Measurements from ENCODE around the gene DICER1.
"Not testable (repeated sequence)": the region's sequence is repeated elsewhere in the genome, so short reads cannot be mapped to it uniquely, and the experiment has no call there.

Gene DICER1

GRCh38 chr14:95185033-95185766 is 27.9 kb upstream of the DICER1 start:
- FAIRE-seq, result no peak

- FAIRE-seq, result no peak
Measured at GRCh38 chr14:95184413-95184790, 27.1 kb upstream of the DICER1 start.

GRCh38 chr14:95183532-95184412 is 26.4 kb upstream of the DICER1 start:
- no peak for FAIRE-seq

- no peak for FAIRE-seq
Measured at GRCh38 chr14:95183082-95183481, 25.8 kb upstream of the DICER1 start.

GRCh38 chr14:95182379-95182778 is 25.1 kb upstream of the DICER1 start:
- FAIRE-seq, result no peak

- no peak for FAIRE-seq
Measured at GRCh38 chr14:95180966-95181741, 23.8 kb upstream of the DICER1 start.

GRCh38 chr14:95175670-95176069 is 18.3 kb upstream of the DICER1 start:
- FAIRE-seq, result not testable (repeated sequence)

GRCh38 chr14:95174184-95174792 is 17.0 kb upstream of the DICER1 start:
- FAIRE-seq, result no peak

- FAIRE-seq, result no peak
Measured at GRCh38 chr14:95173518-95173917, 16.2 kb upstream of the DICER1 start.

- no peak for FAIRE-seq
Measured at GRCh38 chr14:95167177-95167576, 9.8 kb upstream of the DICER1 start.

GRCh38 chr14:95165517-95165916 is 8.2 kb upstream of the DICER1 start:
- FAIRE-seq, result no peak

- no peak for FAIRE-seq
Measured at GRCh38 chr14:95164506-95164905, 7.2 kb upstream of the DICER1 start.

- no peak for FAIRE-seq
Measured at GRCh38 chr14:95163666-95164065, 6.3 kb upstream of the DICER1 start.

GRCh38 chr14:95163132-95163531 is 5.8 kb upstream of the DICER1 start:
- no peak for FAIRE-seq

- no peak for FAIRE-seq
Measured at GRCh38 chr14:95162641-95163040, 5.3 kb upstream of the DICER1 start.

GRCh38 chr14:95157048-95157326 is 342 bp downstream of the DICER1 start:
- no peak for FAIRE-seq

- no peak for FAIRE-seq
Measured at GRCh38 chr14:95156161-95157047, 925 bp downstream of the DICER1 start.

- no peak for FAIRE-seq
Measured at GRCh38 chr14:95155045-95155444, 2.3 kb downstream of the DICER1 start.

GRCh38 chr14:95153866-95154265 is 3.5 kb downstream of the DICER1 start:
- no peak for FAIRE-seq

- FAIRE-seq, result no peak
Measured at GRCh38 chr14:95151561-95151960, 5.8 kb downstream of the DICER1 start.

- FAIRE-seq, result no peak
Measured at GRCh38 chr14:95150910-95151309, 6.4 kb downstream of the DICER1 start.

- no peak for FAIRE-seq
Measured at GRCh38 chr14:95149441-95149840, 7.9 kb downstream of the DICER1 start.

Data from TTC549 (cell line).